ENCODE data around the gene NFIB. TPM values are rescaled to one million over a fixed set of nuclear protein-coding genes. Genes with fewer than 3 reads are reported as not detected.

The NFIB gene
- total and polyA plus RNA-seq, 2 experiments from 2014 or later: 15.2 to 27.3 TPM

DNA sequence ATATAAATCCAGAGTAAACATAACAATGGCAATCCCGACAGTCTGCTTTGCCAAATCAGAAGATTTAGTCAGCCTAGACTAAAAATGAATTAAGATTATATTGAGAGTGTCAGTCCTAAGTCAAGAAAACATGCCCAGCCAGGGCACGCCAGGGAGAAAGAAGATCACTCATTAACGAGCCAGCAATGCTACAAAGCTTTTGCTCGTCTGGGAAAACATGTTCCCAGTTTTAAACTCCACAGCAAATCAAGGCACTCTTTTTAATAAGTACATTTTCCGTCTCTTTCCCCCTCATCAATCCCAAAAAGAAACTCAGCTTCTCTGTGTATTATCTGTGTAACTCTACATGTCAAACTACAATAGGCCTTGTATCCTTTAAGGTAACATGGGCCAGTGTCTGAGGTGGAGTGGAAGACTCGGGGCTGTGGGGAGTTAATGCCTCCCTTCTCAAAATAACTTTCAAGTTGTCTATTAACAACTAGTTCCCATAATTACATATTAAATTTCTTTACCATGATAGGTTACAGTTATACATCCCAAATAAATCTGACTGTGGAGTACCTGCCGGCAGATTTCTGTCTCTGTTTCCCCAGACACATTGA lies 40.9 kb downstream of the NFIB start:
- Histone ChIP-seq H4K20me1 (ENCODE audit: insufficient read depth, poor library complexity, severe bottlenecking) (peaks cover 9% of the 10 kb centered on the region), H3K4me3 (no peak overlapping the region), H3K27me3 (no peaks in the 10 kb centered on the region), H3K9me2 (replicated peaks; ENCODE audit: insufficient read depth) (no peaks in the 10 kb centered on the region), H3K9me3 (ENCODE audit: low read depth) (no peaks in the 10 kb centered on the region), H2AFZ (no peak overlapping the region), H3K4me2 (peak overlapping the region; percentile 55), H3K27ac (peak overlapping the region; percentile 21), H3K36me3 (replicated peaks; ENCODE audit: insufficient read depth, low read depth) (no peaks in the 10 kb centered on the region), H3K4me1 (ENCODE audit: insufficient read depth) (peaks cover 36% of the 10 kb centered on the region), H3K79me2 (peaks cover 48% of the 10 kb centered on the region)
- no peak for DNase-seq (ENCODE audit: low spot score)
- 49% methylated on average over 7 of the region's 7 CpGs for WGBS (ENCODE audit: low lambda C conversion rate, missing lambda C conversion rate)
- TF ChIP-seq EZH2 (IDR thresholded peaks at IDR 0.05; ENCODE audit: borderline replicate concordance) (no peak), EZH2phosphoT487 (IDR thresholded peaks at IDR 0.05; ENCODE audit: low read depth, severe bottlenecking, unreplicated experiment) (no peak)
- TF ChIP-seq, protein P1, sequence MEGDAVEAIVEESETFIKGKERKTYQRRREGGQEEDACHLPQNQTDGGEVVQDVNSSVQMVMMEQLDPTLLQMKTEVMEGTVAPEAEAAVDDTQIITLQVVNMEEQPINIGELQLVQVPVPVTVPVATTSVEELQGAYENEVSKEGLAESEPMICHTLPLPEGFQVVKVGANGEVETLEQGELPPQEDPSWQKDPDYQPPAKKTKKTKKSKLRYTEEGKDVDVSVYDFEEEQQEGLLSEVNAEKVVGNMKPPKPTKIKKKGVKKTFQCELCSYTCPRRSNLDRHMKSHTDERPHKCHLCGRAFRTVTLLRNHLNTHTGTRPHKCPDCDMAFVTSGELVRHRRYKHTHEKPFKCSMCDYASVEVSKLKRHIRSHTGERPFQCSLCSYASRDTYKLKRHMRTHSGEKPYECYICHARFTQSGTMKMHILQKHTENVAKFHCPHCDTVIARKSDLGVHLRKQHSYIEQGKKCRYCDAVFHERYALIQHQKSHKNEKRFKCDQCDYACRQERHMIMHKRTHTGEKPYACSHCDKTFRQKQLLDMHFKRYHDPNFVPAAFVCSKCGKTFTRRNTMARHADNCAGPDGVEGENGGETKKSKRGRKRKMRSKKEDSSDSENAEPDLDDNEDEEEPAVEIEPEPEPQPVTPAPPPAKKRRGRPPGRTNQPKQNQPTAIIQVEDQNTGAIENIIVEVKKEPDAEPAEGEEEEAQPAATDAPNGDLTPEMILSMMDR (IDR thresholded peaks at IDR 0.05; ENCODE audit: poor library complexity): no peak

DNA sequence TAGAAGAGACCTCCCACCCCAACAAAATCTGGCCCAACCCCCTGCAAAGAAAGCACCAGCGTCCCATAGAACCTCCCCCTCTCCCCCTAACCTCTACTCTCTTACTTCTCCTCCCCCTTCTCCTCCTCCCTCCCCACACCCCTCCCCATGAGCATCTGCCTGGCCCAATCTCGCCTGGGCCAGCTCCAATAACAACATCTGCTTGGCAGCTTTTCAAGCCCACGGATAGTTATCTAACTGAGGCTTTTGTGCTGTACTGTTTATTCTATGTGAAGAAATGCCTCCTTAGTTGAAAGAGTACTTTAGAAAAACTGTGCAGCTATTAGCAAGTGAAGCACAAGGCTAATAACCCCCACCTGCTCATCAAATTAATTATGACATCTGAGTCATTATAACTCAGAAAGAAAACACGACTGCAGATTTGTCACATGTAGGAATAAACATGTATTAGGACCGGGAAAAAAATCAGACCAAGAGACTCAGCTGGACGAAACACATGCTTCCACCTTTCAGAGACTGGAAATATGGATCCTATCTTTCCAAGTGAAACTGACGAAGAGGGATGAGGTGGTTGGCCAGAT lies 42.8 kb downstream of the NFIB start:
- Histone ChIP-seq H3K4me2 (peak overlapping the region; percentile 64), H3K4me3 (no peak overlapping the region), H3K9me3 (ENCODE audit: low read depth) (no peaks in the 10 kb centered on the region), H2AFZ (no peak overlapping the region), H3K27ac (peak overlapping the region; percentile 49), H3K4me1 (ENCODE audit: insufficient read depth) (peaks cover 36% of the 10 kb centered on the region), H4K20me1 (ENCODE audit: insufficient read depth, poor library complexity, severe bottlenecking) (peaks cover 12% of the 10 kb centered on the region), H3K27me3 (no peaks in the 10 kb centered on the region), H3K79me2 (peaks cover 55% of the 10 kb centered on the region), H3K9me2 (replicated peaks; ENCODE audit: insufficient read depth) (no peaks in the 10 kb centered on the region), H3K36me3 (replicated peaks; ENCODE audit: insufficient read depth, low read depth) (no peaks in the 10 kb centered on the region)
- peak; percentile 77 for DNase-seq (ENCODE audit: low spot score)
- TF ChIP-seq, protein P1 (IDR thresholded peaks at IDR 0.05; ENCODE audit: poor library complexity): no peak
- no peak for TF ChIP-seq EZH2 (IDR thresholded peaks at IDR 0.05; ENCODE audit: borderline replicate concordance)
- no peak for TF ChIP-seq EZH2phosphoT487 (IDR thresholded peaks at IDR 0.05; ENCODE audit: low read depth, severe bottlenecking, unreplicated experiment)
- WGBS (ENCODE audit: low lambda C conversion rate, missing lambda C conversion rate): 47% methylated on average over 7 of the region's 7 CpGs

DNA sequence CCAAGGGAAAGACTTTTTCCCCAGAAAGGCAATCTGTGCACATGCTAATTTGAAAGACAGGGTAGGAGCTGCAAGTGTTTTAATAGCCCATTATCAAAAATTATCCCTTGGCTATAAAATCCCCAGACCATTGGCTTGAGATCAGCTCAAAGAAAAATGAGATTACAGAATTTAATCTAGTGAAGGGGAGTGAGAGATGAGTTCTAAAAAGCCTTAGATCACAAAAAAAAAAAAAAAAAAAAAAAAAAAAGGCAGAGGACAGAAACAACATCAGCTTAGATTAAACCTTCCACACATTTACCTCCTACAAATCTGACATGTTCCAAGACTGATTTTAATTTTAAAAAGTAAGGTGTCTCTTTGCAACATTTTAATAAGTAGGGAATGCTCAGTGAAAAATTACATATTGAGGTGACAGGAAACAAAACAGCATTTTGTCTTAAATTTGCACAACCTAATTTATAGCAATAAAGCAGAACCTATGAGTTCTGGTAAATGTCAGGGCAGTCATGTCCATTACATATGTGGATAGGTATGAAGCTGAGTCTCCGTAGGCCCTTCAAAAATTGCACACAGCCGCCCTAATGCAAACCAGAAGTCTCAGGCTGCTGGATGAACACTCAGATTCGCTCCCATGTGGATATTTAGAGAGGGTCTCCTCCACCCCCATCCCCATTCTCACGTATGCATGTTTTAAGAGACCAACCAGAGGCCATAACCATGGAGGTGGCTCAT lies 43.4 kb downstream of the NFIB start:
- Histone ChIP-seq H2AFZ (no peak overlapping the region), H3K4me3 (no peak overlapping the region), H3K4me2 (peak overlapping the region; percentile 64), H3K9me3 (ENCODE audit: low read depth) (no peaks in the 10 kb centered on the region), H4K20me1 (ENCODE audit: insufficient read depth, poor library complexity, severe bottlenecking) (peaks cover 12% of the 10 kb centered on the region), H3K36me3 (replicated peaks; ENCODE audit: insufficient read depth, low read depth) (no peaks in the 10 kb centered on the region), H3K4me1 (ENCODE audit: insufficient read depth) (peaks cover 36% of the 10 kb centered on the region), H3K27ac (peak overlapping the region; percentile 49), H3K9me2 (replicated peaks; ENCODE audit: insufficient read depth) (no peaks in the 10 kb centered on the region), H3K27me3 (no peaks in the 10 kb centered on the region), H3K79me2 (peaks cover 55% of the 10 kb centered on the region)
- no peak for TF ChIP-seq EZH2 (IDR thresholded peaks at IDR 0.05; ENCODE audit: borderline replicate concordance)
- TF ChIP-seq, protein P1 (IDR thresholded peaks at IDR 0.05; ENCODE audit: poor library complexity): no peak
- 35% methylated on average over 4 of the region's 4 CpGs for WGBS (ENCODE audit: low lambda C conversion rate, missing lambda C conversion rate)
- DNase-seq (ENCODE audit: low spot score): peak; percentile 50

Data from hepatocyte (in vitro differentiated cells).